Glutamatergic neuron (in vitro differentiated cells): ENCODE data around the gene CCN2. TPM values are rescaled to one million over a fixed set of nuclear protein-coding genes. Genes with fewer than 3 reads are reported as not detected.

ENCODE experiments used
- DNase-seq: peaks from one replicate; pipeline ENCODE4 v3.0.0; 2022
- H3K27ac Mint-ChIP-seq: one replicate; pipeline ENCODE4 v1.8.0; 2020; ENCODE audit warnings: mild to moderate bottlenecking, mixed read lengths, inconsistent platforms; ENCODE audit not compliant: unreplicated experiment
- H3K27me3 Mint-ChIP-seq: one replicate; pipeline ENCODE4 v1.8.0; 2020; ENCODE audit warnings: mild to moderate bottlenecking, moderate library complexity, mixed read lengths, inconsistent platforms; ENCODE audit not compliant: unreplicated experiment
- H3K36me3 Mint-ChIP-seq: one replicate; pipeline ENCODE4 v1.8.0; 2020; ENCODE audit warnings: mild to moderate bottlenecking, mixed read lengths, inconsistent platforms; ENCODE audit not compliant: unreplicated experiment
- H3K4me1 Mint-ChIP-seq: one replicate; pipeline ENCODE4 v1.8.0; 2020; ENCODE audit warnings: mild to moderate bottlenecking, low read depth, mixed read lengths, inconsistent platforms; ENCODE audit not compliant: unreplicated experiment
- H3K4me3 Mint-ChIP-seq: one replicate; pipeline ENCODE4 v1.8.0; 2020; ENCODE audit warnings: mild to moderate bottlenecking, mixed read lengths, inconsistent platforms; ENCODE audit not compliant: unreplicated experiment
- H3K9me3 Mint-ChIP-seq: one replicate; pipeline ENCODE4 v1.8.0; 2020; ENCODE audit warnings: mild to moderate bottlenecking, moderate library complexity, mixed read lengths, inconsistent platforms; ENCODE audit not compliant: unreplicated experiment
- CTCF ChIP-seq: fragments of 200-600 bp; sonication (generic); IDR thresholded peaks from one replicate; pipeline ENCODE4 v1.5.0; 2021; ENCODE audit not compliant: partially characterized antibody, unreplicated experiment
- total RNA-seq: library from RNA; stranded (reverse); fragmentation: NEBNext Ultra II Directional; extraction: Animal tissue kit (Norgen Biotek cat#: 25700); gene quantifications from one replicate; pipeline ENCODE4 v1.2.1, GENCODE V29; 2021; ENCODE audit not compliant: unreplicated experiment

CCN2 gene
- total RNA-seq, 1 donor from 2014 or later = 1.2 TPM

- H3K4me3 Mint-ChIP-seq = no peak overlapping the region
- H3K9me3 Mint-ChIP-seq = no peaks in the 10 kb centered on the region
- DNase-seq = no peak
- TF ChIP-seq CTCF = no peak
- no peaks in the 10 kb centered on the region for H3K36me3 Mint-ChIP-seq
- no peak overlapping the region for H3K27ac Mint-ChIP-seq
- no peaks in the 10 kb centered on the region for H3K27me3 Mint-ChIP-seq
- no peaks in the 10 kb centered on the region for H3K4me1 Mint-ChIP-seq
These were observed 25.4 kb upstream of the CCN2 start for GRCh38 chr6:131976545-131977061.

- H3K27me3 Mint-ChIP-seq = no peaks in the 10 kb centered on the region
- H3K9me3 Mint-ChIP-seq = no peaks in the 10 kb centered on the region
These were observed 21.6 kb upstream of the CCN2 start for GRCh38 chr6:131972741-131973140.

GRCh38 chr6:131970076-131970859, 19.1 kb upstream of the CCN2 start:
- H3K4me3 Mint-ChIP-seq = no peak overlapping the region
- no peaks in the 10 kb centered on the region for H3K27me3 Mint-ChIP-seq

More at GRCh38 chr6:131972741-131973140, 21.6 kb upstream of the CCN2 start:
- Mint-ChIP-seq H3K4me1 (no peaks in the 10 kb centered on the region), H3K4me3 (no peak overlapping the region), H3K27ac (no peak overlapping the region), H3K36me3 (no peaks in the 10 kb centered on the region)
- no peak for TF ChIP-seq CTCF
- DNase-seq = no peak

GRCh38 chr6:131968656-131969055, 17.5 kb upstream of the CCN2 start:
- no peak for DNase-seq
- no peaks in the 10 kb centered on the region for H3K9me3 Mint-ChIP-seq
- H3K27ac Mint-ChIP-seq = no peak overlapping the region
- no peaks in the 10 kb centered on the region for H3K27me3 Mint-ChIP-seq
- TF ChIP-seq CTCF = no peak
- H3K36me3 Mint-ChIP-seq = no peaks in the 10 kb centered on the region
- no peaks in the 10 kb centered on the region for H3K4me1 Mint-ChIP-seq
- no peak overlapping the region for H3K4me3 Mint-ChIP-seq

More at GRCh38 chr6:131970076-131970859, 19.1 kb upstream of the CCN2 start:
- no peak for TF ChIP-seq CTCF
- Mint-ChIP-seq H3K9me3 (no peaks in the 10 kb centered on the region), H3K4me1 (no peaks in the 10 kb centered on the region), H3K36me3 (no peaks in the 10 kb centered on the region), H3K27ac (no peak overlapping the region)
- DNase-seq = no peak

GRCh38 chr6:131967948-131968347, 16.8 kb upstream of the CCN2 start:
- Mint-ChIP-seq H3K27me3 (no peaks in the 10 kb centered on the region), H3K36me3 (no peaks in the 10 kb centered on the region), H3K4me1 (no peaks in the 10 kb centered on the region), H3K4me3 (no peak overlapping the region), H3K9me3 (no peaks in the 10 kb centered on the region), H3K27ac (no peak overlapping the region)
- DNase-seq = no peak
- no peak for TF ChIP-seq CTCF
